Measurements from ENCODE around the gene TCF4.

The TCF4 gene

GRCh38 chr18:55546851-55547704 is 40.9 kb downstream of the TCF4 start:
- peak; percentile 15 for DNase-seq (ENCODE audit: low read depth)
- no peak overlapping the region for H3K4me3 ChIP-seq (ENCODE audit: low read length)
- TF ChIP-seq CTCF (conservative IDR thresholded peaks at IDR 0.05; ENCODE audit: low read depth, low read length), result no peak

GRCh38 chr18:55544014-55544413 is 44.0 kb downstream of the TCF4 start:
- no peak for DNase-seq (ENCODE audit: low read depth)
- TF ChIP-seq CTCF (conservative IDR thresholded peaks at IDR 0.05; ENCODE audit: low read depth, low read length), result no peak
- H3K4me3 ChIP-seq (ENCODE audit: low read length), result no peak overlapping the region

GRCh38 chr18:55543130-55543704 is 44.8 kb downstream of the TCF4 start:
- no peak for DNase-seq (ENCODE audit: low read depth)
- TF ChIP-seq CTCF (conservative IDR thresholded peaks at IDR 0.05; ENCODE audit: low read depth, low read length), result no peak
- no peak overlapping the region for H3K4me3 ChIP-seq (ENCODE audit: low read length)

GRCh38 chr18:55541571-55541970 is 46.4 kb downstream of the TCF4 start:
- no peak for DNase-seq (ENCODE audit: low read depth)
- TF ChIP-seq CTCF (conservative IDR thresholded peaks at IDR 0.05; ENCODE audit: low read depth, low read length), result no peak
- no peak overlapping the region for H3K4me3 ChIP-seq (ENCODE audit: low read length)

GRCh38 chr18:55539240-55539639 is 48.8 kb downstream of the TCF4 start:
- H3K4me3 ChIP-seq (ENCODE audit: low read length), result no peak overlapping the region
- no peak for TF ChIP-seq CTCF (conservative IDR thresholded peaks at IDR 0.05; ENCODE audit: low read depth, low read length)
- no peak for DNase-seq (ENCODE audit: low read depth)

GRCh38 chr18:55534996-55535395 is 53.0 kb downstream of the TCF4 start:
- no peak for DNase-seq (ENCODE audit: low read depth)
- TF ChIP-seq CTCF (conservative IDR thresholded peaks at IDR 0.05; ENCODE audit: low read depth, low read length), result no peak
- H3K4me3 ChIP-seq (ENCODE audit: low read length), result no peak overlapping the region

- DNase-seq (ENCODE audit: low read depth), result no peak
- H3K4me3 ChIP-seq (ENCODE audit: low read length), result no peak overlapping the region
- no peak for TF ChIP-seq CTCF (conservative IDR thresholded peaks at IDR 0.05; ENCODE audit: low read depth, low read length)
These were observed 53.4 kb downstream of the TCF4 start for GRCh38 chr18:55534547-55534946.
